Measurements from ENCODE around the gene HDAC1. TPM values are rescaled to one million over a fixed set of nuclear protein-coding genes. Genes with fewer than 3 reads are reported as not detected.
"Not testable (repeated sequence)": the region's sequence is repeated elsewhere in the genome, so short reads cannot be mapped to it uniquely, and the experiment has no call there.

HDAC1 gene
- 158 and 171 TPM in 2 replicates for total RNA-seq (2014; rRNA removed; shearing (Covaris generic))

DNA sequence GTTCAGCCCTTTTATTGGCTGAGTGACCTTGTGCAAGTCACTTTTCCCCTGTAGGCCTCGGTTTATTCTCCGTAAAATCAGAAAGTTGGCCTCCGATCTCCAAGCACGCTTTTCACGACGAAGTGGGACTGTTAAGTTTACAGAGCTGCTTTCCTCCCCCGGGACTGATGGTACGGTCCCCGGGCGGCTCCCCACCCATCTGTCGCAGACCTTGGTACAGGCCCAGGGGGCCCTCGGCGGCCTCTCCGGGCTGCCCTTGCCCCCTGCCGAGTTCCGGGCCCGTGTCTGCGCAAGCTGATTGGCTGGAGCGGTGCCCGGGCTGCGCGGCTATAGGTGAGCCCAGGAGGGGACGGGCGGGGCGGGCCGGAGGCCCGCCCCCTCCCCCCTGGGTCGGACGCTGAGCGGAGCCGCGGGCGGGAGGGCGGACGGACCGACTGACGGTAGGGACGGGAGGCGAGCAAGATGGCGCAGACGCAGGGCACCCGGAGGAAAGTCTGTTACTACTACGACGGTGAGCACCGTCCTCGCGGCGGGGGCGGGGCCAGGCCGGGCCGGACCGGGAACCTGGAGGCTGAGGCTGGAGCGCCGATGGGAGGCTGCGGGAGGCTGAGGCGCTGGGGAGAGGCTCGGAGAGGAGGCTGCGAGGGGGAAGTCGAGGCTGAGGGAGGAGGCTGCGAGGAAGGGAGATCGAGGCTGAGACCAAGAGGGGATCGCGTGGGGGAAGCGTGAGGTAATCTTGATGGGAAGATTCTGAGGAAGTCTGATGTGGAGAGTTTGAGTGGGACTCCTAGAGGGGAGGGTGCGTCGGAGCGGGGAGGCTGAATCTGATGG, at the start of gene HDAC1:
Gene HDAC1 (plus strand): TSS at position 376 of the 831 bp plus-strand sequence. CDS start 87 bp downstream, at position 463.
- DNase-seq (ENCODE audit: low read depth): peak; percentile 96

DNA sequence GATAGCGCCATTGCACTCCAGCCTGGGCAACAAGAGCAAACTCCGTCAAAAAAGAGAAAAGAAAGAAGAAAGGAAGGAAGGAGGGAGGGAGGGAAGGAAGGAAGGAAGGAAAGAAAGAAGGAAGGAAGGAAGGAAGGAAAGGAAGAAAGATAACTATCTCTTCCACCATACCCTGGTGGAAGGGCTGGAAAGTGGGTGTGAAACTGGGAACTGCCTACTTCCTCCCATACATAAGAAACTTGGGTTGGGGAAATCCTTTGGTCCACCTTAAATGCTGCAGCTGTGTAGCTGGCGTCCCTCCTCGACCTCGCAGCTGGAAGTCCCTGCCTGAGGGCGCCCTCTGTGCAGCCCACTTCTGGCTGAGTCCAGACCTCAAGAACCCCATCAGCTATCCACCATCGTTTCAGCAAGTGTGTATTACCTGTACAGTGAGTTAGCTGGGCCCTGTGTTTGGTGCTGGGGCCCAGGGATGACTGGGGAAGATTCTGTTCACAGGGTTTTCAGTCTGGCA, 49.5 kb upstream of the HDAC1 start:
- peak; percentile 28 for DNase-seq (ENCODE audit: low read depth)

DNA sequence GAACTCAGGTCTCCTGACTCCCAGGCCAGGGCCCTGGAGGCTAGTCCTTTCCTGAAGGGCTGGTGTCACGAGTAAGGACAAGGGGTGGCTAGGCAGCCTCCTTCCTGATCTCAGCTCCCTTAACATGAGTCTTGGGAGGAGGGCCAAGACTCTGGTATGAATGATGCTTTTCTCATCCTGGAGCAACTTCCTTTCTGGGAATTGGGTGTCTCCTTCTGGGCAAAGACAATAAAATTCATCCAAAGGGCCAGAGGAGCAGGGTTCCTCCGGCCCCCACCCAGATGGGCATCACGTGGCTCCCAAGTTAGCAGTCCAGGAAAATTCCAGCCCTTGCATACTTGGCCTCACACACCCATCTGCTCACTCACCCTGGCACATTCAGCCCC, 45.0 kb upstream of the HDAC1 start, which contains the start of gene FAM167B:
Gene FAM167B (plus strand): TSS at position 335 of the 386 bp plus-strand sequence. CDS start 200 bp downstream, outside the sequence.
- peak; percentile 79 for DNase-seq (ENCODE audit: low read depth)

DNA sequence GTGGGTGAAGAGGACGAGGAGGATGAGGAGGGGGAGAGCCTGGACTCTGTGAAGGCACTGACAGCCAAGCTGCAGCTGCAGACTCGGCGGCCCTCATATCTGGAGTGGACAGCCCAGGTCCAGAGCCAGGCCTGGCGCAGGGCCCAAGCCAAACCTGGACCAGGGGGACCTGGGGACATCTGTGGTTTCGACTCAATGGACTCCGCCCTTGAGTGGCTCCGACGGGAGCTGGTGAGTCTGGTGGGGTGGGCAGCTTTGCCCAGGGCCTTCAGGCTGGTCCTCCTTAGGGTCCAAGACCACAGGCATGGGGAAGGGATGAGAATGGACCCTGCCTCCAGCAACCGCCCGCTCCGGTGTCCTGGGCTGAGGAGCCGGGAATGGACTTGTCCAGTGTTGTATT, 44.4 kb upstream of the HDAC1 start:
- no peak for DNase-seq (ENCODE audit: low read depth)

DNA sequence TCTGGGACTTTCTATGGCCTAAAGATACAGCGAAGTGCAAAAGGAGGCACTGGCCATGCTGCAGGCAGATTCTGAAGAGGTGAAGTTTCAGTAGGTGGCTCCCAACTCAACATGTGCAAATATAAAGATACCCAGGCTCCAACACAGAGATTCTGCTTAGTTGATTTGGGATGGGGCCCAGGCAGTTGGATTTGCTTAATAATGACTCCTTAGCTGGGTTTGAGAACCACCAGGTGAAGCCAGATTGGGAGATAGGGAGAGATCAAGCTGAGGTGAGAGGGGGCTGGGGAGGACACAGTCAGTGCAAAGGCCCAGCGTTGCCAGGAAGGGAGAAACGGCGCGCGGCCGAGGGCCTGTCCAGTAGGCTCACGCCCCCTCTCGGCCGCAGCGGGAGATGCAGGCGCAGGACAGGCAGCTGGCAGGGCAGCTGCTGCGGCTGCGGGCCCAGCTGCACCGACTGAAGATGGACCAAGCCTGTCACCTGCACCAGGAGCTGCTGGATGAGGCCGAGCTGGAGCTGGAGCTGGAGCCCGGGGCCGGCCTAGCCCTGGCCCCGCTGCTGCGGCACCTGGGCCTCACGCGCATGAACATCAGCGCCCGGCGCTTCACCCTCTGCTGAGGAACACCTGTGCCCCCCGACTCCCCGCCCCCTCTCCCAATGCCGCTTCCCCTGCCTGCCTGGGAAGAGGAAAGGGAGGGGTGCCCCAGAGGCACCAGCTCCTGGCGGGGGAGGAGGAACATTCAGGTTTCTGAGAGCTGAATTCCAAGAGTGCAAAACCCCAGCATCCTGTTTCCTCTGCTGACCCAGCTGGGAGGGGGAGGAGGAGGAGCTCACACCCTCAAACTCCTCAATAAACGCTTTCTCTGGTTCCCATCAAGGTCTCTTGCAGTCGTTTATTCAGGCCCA, 43.6 kb upstream of the HDAC1 start:
- peak; percentile 76 for DNase-seq (ENCODE audit: low read depth)

DNA sequence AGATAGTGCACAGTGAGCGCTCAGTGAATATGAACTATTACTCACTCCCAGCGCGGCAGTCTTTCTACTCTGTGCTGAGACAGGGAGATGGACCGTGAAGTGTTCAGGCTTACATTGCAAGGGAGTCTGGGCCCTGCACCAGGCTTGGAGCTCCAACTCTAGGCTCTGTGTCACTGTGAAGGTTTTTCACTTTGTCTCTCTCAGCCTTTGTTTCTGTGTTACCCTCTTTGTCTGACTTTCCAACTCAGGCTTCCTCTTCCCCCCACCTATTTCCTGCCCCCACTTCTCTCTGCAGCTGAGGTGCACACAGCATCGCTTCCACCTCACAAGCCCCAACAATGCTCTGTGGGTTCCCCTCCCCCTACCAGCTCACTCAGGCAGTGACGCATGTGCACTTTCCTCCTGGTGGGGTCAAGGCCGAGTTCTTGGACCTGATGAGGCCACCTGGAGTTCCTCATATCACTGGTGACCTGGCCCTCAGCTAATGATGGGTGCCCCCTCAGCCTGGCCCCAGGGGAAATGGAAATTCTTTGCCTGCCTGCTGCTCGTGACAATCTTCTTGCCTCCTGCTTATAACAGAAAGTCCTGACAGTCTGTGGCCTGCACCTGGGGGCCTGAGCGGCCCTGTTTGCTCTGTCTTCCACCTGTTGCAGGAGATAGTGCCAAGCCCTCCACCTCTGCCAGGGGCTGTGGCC, 41.9 kb upstream of the HDAC1 start:
- peak; percentile 58 for DNase-seq (ENCODE audit: low read depth)

DNA sequence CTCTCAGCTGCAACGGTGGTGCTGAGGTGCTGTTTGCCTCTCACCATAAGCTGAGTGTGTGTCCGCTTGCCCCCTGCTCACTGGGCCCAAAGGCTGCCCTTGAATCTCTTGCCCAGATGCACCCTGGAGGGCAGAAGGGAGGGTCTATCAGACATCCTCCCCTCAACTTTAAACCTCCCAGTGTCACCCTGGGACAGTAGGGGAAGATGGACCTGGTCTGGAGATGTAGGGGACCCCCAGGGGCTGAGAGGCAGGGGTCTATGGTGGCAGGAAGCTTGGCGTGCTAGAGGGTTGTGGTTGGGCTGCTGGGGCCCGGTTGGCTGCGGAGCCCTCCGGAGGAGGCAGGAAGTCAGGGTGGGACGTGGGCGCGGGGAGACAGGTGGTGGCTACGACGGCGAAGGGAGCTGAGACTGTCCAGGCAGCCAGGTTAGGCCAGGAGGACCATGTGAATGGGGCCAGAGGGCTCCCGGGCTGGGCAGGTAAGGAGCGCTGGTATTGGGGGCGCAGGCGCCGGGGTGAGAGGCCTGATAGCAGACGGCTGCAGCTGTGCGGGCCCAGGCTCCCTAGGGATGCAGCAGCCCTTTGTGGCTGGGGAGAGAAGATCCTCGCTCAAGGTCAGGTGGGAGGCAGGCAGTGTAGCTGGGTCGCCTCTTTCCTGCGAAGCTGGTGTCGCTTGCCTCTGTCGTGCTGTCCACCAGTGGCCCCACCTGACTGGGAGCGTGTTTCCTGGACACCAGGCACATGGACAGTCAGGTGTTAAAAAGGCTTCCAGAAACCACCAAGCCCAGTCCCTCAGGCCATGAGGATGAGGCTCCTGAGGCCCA, 40.8 kb upstream of the HDAC1 start, which contains the start of gene LCK:
Gene LCK (plus strand): TSS at position 373 of the 824 bp plus-strand sequence. CDS start 23,065 bp downstream, outside the sequence.
- no peak for DNase-seq (ENCODE audit: low read depth)

DNA sequence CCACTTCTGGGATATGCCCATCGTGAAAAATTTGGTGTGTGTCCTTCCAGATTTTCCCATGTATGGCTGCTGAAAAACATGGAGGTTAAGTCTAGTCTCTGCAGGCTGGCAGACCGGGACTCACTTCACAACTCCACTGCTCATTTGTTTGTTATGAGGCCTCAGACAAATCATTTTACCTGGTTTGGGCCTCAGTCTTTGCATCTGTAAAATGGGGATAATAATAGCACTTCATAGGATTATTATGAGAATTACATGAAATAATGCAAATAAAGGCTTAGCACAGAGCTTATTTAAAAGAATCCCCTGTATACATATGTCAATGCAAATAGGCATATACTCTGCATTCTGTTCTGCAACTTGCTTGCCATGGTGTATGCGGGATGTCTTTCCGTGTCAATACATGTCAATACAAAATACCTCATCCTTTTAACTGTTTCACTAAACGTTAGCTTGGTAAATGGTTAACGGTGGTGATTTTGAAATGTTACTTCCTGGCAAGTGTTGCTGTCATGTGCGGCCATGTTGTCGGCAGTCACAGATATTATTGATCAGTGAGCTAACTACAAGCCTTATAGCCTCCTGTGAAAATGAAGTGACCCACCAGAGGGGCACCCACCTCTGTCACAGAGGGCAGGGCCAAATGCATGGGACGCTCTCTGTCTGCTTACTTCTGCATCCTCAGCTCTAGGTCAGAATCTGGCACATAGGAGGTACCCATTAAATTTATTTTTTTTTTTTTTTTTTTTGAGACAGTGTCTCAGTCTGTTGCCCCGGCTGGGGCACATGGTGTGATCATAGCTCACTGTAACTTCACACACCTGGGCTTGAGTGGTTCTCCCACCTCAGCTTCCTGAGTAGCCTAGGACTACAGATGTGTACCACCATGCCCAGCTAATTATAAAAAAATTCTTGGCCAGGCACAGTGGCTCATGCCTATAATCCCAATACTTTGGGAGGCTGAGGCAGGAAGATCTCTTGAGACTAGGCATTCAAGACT, 36.5 kb upstream of the HDAC1 start:
- DNase-seq (ENCODE audit: low read depth): no peak

DNA sequence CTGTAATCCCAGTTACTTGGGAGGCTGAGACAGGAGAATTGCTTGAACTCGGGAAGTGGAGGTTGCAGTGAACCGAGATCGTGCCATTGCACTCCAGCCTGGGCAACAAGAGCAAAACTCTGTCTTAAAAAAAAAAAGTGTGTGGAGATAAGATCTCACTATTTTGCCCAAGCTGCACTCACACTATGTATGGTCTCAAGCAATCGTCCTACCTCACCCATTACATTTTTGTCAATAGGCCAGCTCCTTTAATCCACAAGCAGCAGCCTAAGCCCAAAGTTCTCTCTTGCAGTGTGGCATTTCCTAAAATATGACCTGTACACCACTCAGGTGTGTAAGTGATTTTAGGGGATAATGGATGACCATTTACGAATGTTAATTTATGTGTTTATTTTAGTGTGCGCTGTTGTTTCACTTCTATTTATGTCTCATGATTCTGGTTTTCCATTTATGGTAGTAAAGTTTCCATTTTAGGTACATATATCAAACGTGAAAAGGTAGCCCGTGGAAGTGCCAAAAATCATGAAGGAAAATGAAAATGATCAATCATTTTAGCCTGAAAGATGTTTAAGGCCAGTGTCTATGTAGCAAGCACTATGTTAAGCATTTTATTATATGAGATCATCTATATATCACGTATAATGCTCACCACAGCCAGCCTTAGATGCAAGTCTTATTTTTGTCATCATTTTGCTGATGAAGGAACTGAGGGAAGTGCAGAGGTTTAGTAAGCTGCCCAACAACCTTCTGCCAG, 35.2 kb upstream of the HDAC1 start:
- no peak for DNase-seq (ENCODE audit: low read depth)

DNA sequence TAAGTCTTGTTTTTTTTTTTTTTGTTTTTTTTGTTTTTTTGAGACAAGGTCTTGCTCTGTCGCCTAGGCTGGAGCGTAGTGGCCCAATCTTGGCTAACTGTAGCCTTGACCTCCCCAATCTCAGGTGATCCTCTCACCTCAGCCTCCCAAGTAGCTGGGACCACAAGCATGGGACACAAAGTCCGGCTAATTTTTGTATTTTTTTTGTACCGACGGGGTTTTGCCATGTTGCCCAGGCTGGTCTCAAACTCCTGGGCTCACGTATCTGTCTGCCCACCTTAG, 34.7 kb upstream of the HDAC1 start:
- DNase-seq (ENCODE audit: low read depth): no peak

DNA sequence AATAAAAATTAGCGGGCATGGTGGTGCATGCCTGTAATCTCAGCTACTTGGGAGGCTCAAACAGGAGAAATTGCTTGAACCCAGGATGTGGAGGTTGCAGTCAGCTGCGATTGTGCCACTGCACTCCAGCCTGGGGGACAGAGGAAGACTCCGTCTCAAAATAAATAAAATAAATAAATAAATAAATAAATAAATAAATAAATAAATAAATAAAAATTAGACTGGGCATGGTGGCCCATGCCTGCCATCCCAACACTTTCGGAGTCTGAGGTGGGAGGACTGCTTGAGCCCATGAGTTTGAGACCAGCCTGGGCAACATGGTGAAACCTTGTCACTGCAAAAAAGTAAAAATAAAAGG, 28.7 kb upstream of the HDAC1 start:
- not testable (repeated sequence) for DNase-seq (ENCODE audit: low read depth)

DNA sequence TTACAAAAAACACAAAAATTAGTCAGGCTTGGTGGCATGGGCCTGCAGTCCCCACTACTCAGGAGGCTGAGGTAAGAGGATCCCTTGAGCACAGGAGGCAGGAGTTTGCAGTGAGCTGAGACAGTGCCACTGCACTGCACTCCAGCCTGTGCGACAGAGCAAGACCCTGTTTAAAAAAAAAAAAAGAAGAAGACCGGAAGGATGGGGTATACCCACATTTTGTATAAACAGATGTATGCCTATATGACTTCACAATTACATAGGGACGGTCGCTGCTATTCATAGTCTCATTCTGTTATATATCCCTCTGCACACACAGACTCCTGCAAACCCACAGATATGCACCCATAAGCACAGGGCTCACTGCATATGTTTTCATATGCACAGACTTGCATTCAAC, 28.1 kb upstream of the HDAC1 start:
- DNase-seq (ENCODE audit: low read depth): no peak

DNA sequence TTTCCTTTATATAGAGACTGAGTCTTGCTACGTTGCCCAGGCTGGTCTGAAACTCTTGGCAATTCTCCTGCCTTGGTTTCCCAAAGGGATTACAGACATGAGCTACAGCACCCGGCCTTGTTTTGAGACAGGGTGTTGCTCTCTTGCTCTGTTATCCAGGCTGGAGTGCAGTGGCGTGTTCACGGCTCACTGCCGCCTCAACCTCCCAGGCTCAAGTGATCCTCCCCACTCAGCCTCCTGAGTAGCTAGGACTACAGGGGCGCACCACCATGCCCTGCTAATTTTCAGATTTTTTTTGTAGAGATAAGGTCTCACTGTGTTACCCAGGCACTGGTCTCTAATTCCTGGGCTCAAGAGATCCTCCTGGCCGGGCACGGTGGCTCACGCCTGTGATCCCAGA, 26.0 kb upstream of the HDAC1 start:
- DNase-seq (ENCODE audit: low read depth): no peak

DNA sequence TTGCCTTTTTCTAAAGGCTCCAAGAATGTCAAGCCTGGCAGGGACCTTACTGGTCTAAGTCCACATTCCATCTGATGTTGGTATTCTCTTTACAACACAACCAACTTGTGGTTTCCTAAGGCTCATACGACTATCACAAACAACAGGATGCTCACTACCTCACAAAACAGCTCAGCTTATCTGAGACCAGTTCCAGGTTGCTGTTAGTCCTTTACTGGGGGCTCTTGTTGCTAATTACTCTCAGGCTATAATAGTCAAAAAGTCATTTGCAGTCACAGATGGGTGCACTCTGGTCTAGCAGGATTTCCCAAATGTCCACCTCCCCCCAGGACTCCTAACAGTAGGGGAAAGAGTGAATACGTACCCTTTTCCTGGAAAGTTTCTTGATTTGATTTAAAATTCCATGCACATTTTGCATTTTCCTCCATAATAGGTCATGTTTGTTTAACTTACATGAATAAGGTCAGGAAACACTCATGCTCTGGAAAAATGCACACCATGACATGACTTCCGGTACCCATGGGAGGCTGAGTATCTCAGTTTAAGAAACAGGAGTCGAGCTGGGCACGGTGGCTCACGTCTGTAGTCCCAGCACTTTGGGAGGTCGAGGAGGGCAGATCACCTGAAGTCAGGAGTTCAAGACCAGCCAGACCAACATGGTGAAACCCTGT, 24.8 kb upstream of the HDAC1 start:
- peak; percentile 53 for DNase-seq (ENCODE audit: low read depth)

DNA sequence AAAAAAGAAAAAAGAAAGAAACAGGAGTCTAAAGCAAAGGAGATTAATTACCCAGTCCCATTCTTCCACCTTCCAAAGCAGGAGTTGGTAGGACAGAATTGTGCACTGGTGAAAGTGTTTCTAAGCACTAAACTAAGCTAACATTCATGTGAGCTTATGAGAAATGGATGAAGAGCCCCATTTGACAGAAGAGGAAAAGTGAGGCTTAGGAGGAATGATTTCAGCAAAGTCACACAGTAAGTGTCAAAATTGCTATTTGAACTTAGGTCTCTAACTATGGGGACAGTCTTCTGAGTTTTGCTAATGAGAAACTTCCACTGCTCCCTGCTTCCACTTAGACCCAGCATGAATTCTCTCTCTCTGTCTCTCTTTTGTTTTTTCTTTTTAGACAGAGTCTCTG, 22.1 kb upstream of the HDAC1 start:
- DNase-seq (ENCODE audit: low read depth): no peak

DNA sequence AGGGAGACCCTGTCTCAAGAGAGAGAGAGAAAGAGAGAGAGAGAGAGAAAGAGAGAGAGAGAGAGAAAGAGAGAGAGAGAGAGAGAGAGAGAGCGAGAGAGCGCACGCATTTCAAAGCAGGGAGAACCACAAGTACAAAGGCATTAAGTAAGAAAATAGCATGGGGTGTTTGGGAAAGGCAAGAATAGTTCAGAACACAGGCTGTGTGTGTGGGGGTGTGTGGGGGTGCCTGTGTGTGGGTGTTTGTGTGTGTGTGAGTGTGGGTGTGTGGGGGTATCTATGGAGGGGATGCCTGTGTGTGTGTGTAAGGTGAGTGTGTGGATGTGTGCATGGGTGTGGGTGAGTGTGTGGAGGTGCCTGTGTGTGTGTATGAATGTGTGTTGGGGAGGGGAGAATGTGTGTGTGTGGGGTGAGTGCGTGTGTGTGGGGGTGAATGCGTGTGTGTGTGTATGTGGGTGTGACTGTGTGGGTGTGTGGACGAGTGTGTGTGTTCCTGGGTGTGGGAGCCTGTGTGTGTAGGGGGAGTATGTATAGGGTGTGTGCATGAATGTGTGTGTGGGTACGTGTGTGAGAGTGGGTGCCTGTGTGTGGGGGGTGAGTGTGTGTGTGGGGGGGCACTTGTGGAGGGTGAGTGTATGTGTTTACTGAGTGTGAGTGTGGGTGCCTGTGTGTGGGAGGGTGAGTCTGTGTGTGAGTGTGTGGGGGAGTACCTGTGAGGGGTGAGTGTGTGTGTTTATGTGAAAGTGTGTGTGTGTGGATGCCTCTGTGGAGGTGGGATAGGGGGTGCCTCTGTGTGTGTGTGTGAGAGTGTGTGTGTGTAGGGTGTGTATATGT, 19.1 kb upstream of the HDAC1 start:
- DNase-seq (ENCODE audit: low read depth): no peak

DNA sequence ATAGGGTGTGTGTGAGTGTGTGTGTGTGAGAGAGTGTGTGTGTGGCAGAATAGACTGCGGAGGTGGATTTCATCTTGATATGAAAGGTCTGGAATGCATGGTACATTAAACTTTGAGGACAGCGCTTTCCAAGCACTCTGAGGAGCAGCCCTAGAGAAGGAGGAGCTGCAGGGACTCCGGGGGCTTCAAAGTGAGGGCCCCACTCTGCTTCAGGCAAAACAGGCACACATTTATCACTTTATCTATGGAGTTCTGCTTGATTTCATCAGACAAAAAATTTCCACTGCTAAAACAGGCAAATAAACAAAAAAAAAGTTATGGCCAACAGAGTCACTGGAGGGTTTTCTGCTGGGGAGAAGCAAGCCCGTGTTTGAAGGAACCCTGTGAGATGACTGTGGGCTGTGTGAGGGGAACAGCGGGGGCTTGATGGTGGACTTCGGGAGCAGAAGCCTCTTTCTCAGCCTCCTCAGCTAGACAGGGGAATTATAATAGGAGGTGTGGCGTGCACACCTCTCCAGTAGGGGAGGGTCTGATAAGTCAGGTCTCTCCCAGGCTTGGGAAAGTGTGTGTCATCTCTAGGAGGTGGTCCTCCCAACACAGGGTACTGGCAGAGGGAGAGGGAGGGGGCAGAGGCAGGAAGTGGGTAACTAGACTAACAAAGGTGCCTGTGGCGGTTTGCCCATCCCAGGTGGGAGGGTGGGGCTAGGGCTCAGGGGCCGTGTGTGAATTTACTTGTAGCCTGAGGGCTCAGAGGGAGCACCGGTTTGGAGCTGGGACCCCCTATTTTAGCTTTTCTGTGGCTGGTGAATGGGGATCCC, 18.3 kb upstream of the HDAC1 start:
- peak; percentile 73 for DNase-seq (ENCODE audit: low read depth)

All from M059J (cell line).